ENCODE results near the gene TAGLN. TPM values are rescaled to one million over a fixed set of nuclear protein-coding genes. Genes with fewer than 3 reads are reported as not detected.
"Not testable (repeated sequence)": the region's sequence is repeated elsewhere in the genome, so short reads cannot be mapped to it uniquely, and the experiment has no call there.

TAGLN gene
- total RNA-seq, 1 donor from 2014 or later = 7.3 TPM

GRCh38 chr11:117195761-117196160 lies 3.4 kb upstream of the TAGLN start:
- DNase-seq (ENCODE audit: low read depth in 2 of 2) = no peak

GRCh38 chr11:117197006-117197405 lies 2.2 kb upstream of the TAGLN start:
- no peak for DNase-seq (ENCODE audit: low read depth in 2 of 2)

- DNase-seq (ENCODE audit: low read depth in 2 of 2) = peak; percentile 35
These were observed 1.4 kb upstream of the TAGLN start for GRCh38 chr11:117197516-117198456.

GRCh38 chr11:117198613-117199012 lies 557 bp upstream of the TAGLN start:
- DNase-seq (ENCODE audit: low read depth in 2 of 2) = no peak

- no peak for DNase-seq (ENCODE audit: low read depth in 2 of 2)
These were observed 994 bp downstream of the TAGLN start for GRCh38 chr11:117199916-117200812.

GRCh38 chr11:117200813-117201657 lies 1.9 kb downstream of the TAGLN start:
- peak in 1 of 2 donors; percentile 31 for DNase-seq (ENCODE audit: low read depth in 2 of 2)

GRCh38 chr11:117201658-117202305 lies 2.6 kb downstream of the TAGLN start:
- no peak for DNase-seq (ENCODE audit: low read depth in 2 of 2)

GRCh38 chr11:117202386-117203068 lies 3.4 kb downstream of the TAGLN start:
- no peak for DNase-seq (ENCODE audit: low read depth in 2 of 2)

GRCh38 chr11:117203069-117203407 lies 3.9 kb downstream of the TAGLN start:
- no peak for DNase-seq (ENCODE audit: low read depth in 2 of 2)

GRCh38 chr11:117204283-117205080 lies 5.3 kb downstream of the TAGLN start:
- no peak for DNase-seq (ENCODE audit: low read depth in 2 of 2)

- DNase-seq (ENCODE audit: low read depth in 2 of 2) = no peak
These were observed 6.1 kb downstream of the TAGLN start for GRCh38 chr11:117205211-117205818.

GRCh38 chr11:117206111-117206510 lies 6.9 kb downstream of the TAGLN start:
- not testable (repeated sequence) for DNase-seq (ENCODE audit: low read depth in 2 of 2)

GRCh38 chr11:117206859-117207258 lies 7.7 kb downstream of the TAGLN start:
- not testable (repeated sequence) for DNase-seq (ENCODE audit: low read depth in 2 of 2)

- DNase-seq (ENCODE audit: low read depth in 2 of 2) = not testable (repeated sequence)
These were observed 8.3 kb downstream of the TAGLN start for GRCh38 chr11:117207481-117207880.

GRCh38 chr11:117208710-117209109 lies 9.5 kb downstream of the TAGLN start:
- DNase-seq (ENCODE audit: low read depth in 2 of 2) = not testable (repeated sequence)

- not testable (repeated sequence) for DNase-seq (ENCODE audit: low read depth in 2 of 2)
These were observed 10.4 kb downstream of the TAGLN start for GRCh38 chr11:117209351-117210125.

GRCh38 chr11:117210620-117211019 lies 11.4 kb downstream of the TAGLN start:
- no peak for DNase-seq (ENCODE audit: low read depth in 2 of 2)

- no peak for DNase-seq (ENCODE audit: low read depth in 2 of 2)
These were observed 13.7 kb downstream of the TAGLN start for GRCh38 chr11:117212697-117213355.
